NCI-H2196 (cell line): ENCODE results near the gene CA12.
"Not testable (repeated sequence)": the region's sequence is repeated elsewhere in the genome, so short reads cannot be mapped to it uniquely, and the experiment has no call there.

Experiments used
- DNase-seq: peaks from one replicate; lab custom pipeline; 2025; ENCODE audit not compliant: unreplicated experiment; lab: John Stamatoyannopoulos, UW

The CA12 gene

DNA sequence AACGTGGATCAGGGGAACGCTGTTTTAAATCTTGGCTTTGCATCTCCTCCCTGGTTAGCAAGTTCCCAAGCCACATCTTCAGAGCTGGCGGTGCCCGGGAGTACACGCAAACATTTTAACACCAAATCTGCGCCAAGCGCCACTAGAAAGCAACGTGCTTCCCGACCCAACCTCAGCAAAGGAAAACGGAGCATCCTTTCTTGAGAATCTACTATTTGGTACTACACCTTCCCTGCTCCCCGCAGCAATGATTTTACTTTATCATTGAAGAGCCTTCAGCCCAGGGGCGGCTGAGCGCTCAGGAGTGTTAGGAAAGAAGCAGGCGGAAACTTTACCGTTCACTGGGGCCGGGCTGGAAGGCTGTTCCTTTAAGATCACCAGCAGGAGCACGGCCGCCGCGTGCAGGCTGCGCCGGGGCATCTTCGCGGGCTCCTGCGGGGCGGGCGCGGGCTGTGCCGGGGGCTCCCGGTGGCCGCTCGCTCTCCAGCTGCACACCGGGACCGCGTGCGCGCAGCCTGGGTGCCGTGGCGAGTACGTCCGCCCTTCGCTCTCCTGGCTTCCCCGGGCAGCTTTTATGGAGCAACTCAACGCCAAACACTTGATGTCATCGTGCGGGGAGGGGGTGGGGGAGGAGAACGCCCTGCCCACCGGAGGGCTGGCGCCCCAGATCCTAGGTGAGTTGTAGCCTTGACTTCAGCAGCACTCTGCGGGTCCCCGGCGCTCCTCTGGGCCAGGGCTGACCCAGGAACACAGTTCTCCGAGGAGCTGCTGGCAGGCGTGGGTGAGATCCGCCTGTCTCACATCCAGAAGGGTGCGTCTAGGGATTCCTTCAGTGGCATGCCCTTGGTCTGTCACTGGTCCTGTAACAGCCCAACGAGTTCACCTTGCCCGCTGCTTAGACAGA lies at the start of gene CA12:
Gene CA12 (minus strand): TSS at position 546 of the 904 bp plus-strand sequence. CDS start 126 bp downstream, at position 420.
- no peak for DNase-seq

DNA sequence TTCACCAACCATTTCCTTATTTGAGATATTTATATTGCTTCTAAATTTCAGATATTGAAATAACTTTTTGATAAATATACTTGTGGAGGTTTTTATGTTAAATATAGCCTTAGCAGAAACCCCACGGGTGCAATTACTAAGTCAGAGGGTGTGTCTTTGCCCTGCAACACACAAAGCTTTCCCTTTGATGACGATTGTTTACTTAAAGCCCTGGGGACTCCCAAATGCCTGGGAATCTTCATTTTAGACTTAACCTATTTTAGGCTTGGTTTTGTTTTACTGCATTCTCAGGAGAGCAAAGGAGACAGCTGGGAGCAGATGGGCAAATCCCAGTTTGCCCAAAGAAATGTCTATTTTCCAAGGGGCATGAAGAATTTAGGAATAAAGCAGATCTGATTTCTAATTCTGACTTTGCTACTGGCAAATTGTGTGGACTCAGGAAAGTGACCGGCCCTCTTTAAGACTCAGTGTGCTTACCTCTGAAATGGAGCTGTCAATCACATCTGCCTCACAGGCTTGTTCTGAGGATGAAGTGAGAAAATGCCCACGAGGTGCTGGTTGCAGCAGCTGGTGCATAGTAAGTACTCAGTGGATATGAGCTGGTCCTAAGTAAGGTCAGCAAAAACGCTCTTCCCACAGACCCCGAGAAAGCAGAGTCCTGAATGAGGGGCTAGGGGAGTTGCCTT lies 49.3 kb upstream of the CA12 start:
- no peak for DNase-seq

DNA sequence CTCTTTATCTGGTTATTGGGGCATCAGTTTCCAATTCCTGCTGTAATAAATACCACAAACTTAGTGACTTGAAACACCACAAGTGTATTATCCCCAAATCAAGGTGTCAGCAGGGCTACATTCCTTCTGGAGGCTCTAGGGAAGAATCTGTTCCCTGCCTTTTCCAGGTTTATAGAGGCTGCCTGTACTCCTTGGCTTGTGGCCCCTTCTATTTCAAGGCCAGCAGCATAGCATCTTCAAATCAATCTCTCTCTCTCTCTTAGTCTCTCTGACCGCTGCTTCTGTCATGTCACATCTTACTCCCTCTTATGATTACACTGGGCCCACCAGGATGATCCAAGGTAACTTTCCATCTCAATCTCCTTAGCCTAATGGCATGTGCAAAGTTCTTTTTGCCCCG lies 44.9 kb upstream of the CA12 start:
- DNase-seq: no peak

DNA sequence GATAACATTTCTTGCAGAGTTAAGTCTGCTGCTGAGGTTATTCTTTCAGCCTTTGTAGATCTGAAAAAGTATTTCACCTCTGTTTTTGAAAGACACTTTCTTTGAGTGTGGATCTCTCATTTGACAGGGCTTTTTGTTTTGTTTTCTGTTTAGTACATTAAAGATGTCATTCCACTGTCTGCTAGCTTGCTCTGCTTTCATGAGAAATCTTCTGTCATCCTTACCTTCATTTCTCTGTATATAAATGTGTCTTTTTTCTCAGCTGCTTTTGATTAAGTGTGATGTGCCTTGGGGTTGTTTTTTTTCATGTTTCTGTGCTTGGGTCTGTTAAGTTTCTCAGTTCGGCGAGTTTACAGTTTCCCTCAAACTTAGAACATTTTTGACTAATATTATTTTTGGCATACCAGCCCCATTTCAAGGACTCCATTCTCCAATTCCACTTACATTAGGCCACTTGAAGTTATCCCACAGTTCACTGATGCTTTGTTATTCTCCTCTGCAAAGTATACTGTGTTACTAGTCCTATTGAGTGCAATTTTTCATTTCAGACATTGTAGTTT lies 43.9 kb upstream of the CA12 start:
- no peak for DNase-seq

DNA sequence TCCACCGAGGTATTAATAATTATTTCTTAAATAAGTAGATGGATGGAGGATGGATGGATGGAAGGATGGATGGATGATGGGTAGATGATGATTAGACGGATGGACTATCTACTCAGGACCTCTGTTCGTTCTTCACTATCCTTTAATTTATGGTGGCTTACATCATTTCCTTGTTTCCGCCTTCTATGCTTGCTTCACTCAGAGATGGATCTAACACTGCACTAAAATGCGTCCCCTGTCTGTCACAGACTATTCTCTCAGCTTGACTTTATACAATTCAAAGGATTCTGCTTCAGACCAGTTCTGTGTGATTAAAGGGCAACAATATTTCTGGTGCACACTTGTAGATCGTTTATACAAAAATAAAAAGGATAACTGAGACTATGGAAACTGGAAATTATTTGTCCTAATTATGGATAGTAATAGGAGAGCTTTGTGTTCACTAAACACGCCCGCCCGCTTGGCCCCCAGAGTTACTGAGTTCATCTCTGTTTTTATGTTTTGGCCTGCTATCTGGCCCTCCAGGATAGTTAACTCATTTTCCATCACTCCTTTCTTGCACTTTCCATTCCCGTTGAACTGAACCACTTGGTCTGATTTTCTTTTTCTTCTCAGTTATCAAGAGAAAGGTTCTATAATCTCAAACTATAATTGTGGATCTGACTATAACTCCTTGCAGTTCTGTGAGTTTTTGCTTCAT lies 41.4 kb upstream of the CA12 start:
- DNase-seq: no peak

DNA sequence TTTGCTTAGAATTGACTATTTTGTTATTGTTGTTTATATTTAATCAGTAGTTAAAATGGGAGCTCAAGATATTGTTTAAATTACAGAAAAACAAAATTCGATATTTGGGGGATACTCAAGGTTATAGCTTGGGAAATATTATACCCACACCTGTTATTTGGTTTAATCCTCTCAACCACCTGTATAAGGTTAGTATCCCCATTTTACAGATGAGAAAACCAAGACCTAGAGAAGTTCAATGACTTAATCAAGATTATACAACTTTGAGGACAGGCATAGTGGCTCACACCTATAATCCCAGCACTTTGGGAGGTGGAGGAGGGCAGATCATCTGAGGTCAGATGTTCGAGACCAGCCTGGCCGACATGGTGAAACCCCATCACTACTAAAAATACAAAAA lies 39.8 kb upstream of the CA12 start:
- DNase-seq: no peak

DNA sequence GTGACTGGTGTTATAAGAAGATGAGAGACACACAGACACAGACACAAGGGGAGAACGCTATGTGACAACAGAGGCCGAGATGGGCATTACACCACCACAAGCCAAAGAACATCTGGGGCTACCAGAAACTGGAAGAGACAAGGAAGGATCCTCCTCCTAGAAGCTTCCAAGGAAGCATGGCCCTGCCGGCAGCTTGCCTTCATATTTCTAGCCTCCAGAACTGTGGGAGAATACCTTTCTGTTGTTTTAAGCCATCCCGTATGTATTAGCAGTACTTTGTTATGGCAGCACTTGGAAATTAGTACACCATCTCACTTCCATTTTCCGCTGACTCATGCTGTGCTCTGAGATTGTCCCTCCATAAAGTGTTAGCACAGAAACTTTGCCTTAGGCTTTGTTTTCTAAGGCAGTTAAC lies 38.7 kb upstream of the CA12 start:
- DNase-seq: no peak

DNA sequence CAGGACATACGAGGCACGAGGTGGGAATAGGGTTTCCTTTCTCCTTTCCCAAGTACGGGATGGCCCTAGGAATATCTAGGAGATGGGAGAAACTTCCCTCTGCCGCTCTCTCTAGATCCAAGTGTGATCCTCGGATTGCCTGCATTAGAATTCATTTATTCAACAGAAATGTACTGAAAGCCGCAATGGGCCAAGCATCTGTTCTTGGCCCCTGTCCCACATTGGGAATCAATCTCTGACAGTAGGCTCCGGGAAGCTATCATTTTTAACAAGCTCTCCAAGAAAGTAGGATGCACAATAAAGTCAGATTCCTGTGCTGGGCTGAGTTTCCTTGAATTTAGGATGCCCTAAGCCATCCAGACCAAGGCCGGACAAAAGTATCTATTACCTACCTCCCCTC lies 37.2 kb upstream of the CA12 start:
- no peak for DNase-seq

DNA sequence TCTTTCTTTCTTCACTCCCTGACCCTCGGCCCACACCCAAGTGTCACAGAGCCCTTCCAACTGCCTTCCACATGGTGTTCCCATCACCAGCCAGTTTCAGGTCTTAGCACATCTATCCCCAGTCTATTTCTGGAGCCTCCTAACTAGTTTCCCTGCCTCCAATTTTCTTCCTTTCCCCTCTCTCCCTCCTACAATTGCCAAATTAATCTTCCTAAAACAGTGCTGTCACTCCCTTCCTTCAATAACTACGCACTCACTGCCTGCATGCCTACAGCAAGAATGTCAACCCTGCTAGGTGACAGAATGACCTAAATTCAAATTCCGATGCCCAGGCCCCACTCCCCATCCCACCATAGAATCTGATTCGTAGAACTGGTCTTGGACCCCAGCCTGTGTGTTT lies 36.1 kb upstream of the CA12 start:
- no peak for DNase-seq

DNA sequence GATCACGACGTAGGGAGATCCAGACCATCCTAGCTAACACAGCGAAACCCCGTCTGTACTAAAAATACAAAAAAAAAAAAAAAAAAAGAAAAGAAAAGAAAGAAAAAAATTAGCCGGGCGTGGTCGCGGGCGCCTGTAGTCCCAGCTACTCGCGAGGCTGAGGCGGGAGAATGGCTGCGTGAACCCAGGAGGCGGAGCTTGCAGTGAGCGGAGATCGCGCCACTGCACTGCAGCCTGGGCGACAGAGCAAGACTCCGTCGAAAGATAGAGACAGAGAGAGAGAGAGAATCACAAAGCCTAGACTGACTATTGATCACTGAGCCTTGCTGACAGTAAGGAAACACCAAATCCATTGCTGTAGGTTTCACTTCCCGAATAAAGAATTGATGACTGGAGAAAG lies 35.6 kb upstream of the CA12 start:
- DNase-seq: not testable (repeated sequence)

DNA sequence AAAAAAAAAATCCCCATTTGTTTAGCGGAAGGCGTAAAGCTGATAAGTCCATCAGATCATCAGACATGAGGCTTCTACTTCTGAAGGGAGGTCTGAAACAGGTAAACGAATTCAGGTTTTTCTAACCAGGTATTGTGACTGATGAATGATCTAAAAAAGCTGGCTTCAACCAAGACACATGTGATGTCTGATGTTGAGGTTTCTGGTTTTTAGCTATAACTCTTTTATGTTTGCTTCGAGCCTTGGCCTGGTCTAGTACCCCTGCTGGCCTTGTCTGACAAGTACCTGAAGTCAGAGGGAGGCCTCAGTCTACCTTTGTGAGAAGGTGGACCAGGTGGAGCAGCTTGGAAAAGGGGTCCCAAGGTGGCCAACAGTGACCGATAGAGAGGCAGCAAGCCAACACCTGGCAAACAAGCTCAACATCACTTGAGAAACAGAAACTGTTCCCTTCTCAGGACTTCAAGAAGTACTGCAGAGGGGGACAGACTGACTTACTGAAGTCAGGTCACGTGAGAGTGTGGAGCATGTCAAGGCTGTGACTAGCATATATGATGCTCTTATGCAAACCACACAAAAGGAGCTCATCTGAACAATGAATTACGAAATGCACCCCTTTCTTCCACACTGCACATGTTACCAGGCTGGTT lies 33.0 kb upstream of the CA12 start:
- DNase-seq: no peak

DNA sequence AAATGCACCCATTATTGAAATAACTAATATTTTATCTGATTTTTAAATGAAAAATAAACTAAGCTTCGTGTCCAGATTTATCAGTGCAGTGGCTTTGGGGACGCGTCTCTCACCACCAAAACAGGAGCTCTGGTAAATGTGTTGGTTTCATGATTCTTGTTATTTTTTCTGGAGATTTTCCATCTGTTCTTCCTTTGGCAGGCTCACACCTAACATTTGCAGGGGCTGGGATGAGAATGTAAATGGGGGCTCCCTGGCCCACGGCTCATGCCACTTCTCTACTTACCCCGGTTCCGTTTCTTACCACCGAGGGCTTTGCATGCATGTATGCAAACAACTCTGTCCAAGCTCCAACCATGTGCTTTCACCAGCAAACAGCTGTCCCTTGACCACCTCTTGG lies 30.9 kb upstream of the CA12 start:
- no peak for DNase-seq

DNA sequence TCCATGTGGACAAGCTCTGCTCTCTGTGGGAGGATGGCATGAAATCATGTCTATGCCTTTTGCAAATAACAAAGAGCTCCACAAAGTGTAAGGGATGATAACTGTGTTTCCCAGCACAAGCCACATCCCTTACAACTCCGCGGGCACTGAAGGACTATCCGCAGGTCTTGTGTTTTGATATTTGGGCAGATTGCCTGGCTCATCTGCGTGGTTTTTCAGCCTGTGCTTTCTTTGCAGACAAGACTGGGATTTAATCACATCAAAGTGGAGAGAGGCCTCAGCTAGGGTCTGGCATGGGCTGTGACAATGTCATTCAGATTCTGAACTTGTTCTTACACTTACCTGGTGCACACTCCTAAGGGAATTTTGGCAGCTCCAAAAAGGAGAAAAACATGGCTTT lies 30.2 kb upstream of the CA12 start:
- DNase-seq: no peak

DNA sequence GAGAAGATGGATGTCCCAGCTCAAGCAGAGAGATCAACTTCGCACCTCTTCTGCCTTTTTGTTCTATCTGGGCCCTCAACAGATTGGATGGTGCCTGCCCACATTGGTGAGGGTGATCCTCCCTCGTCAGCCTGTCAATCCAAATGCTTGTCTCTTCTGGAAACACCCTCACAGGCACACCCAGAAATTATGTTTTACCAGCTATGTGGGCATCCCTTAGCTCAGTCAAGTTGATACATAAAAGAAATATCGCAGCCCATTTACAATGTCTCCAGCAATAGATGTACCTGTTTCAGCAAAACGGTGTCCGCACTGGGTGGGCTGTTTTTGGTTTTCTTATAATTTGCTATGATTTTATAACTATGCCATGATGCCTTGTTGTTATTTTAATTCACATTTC lies 27.5 kb upstream of the CA12 start:
- no peak for DNase-seq

DNA sequence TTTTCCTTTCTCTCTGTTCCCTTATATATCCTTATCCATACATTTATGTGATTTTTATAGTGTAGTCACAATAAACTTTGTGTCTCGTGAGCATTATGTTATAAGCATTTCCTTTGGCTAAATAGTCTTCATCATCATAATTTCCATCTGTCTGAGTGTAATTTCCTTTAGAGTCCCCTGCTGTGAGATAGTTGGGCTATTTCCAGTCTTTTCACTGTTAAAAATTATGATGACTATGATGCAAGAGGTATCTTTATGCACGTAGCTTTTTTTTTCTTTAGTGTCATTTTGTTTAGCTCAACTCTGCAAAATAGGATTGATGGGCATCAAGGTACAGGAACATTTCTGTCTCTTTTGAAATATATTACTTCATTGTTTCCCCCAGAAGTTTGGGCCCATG lies 26.9 kb upstream of the CA12 start:
- no peak for DNase-seq

DNA sequence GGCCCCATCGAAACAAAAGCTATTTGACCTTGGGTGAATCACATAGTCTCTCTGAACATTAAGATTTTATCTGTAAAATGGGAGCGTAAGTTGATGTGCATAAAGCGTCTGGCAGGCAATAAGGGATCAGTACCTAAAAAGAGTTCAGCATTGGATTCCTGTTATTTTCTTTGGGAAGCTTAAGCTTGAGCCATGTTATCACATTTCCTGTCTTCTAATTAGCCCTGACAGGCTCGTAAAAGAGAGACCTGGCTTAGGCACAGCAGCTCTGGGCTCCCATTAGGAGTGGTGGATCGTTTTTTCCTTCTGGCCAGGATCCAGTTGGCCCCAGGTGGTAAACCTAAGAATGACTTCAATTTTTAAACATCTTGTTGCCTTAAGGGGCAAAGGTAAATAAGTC lies 26.0 kb upstream of the CA12 start:
- peak; percentile 55 for DNase-seq

DNA sequence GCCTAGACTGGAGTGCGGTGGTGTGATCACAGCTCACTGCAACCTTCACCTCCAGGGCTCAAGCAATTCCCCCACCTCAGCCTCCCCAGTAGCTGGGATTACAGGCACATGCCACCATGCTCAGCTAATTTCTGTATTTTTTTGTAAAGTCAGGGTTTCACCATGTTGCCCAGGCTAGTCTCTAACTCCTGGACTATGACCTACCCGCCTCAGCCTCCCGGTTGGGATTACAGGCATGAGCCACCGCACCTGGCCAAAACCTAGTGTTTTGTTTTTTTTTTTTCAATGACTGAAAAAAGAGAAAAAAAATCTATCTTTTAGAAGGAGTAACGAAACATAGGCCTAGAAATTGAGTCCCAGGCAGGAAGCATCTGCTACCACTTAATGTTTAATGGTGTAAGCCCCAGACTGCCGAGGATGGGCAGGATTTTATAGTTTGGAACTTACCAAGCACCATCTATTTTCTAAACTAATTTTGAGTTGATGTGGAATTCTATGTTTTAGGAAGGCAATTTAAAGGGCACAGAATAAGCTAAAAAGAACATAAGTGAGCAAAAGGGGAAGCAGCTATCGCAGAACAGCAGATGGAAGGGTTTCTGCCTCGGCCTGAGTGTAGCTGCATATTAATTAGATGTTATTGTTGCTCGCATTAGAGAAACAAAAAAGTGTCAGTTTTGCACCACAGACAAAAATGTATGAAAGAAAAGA lies 24.2 kb upstream of the CA12 start:
- DNase-seq: no peak

DNA sequence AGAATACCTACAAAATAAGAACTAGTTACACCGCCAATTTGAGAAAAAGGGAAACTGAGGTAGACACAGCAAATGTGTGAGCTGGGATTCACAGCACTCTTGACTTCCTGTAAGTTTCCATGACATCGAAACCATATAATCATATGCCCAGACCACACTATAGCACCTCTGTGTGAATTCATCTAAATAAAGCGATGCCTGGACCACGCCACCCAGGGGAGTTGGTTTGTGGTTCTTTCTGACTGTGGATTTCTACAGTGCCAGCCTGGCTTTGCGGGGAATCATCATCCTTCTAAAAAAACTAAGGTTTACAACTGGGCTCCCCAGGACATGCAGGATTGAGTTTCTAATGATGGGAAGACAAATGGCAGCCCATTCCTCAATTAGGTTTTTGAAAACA lies 23.5 kb upstream of the CA12 start:
- no peak for DNase-seq

DNA sequence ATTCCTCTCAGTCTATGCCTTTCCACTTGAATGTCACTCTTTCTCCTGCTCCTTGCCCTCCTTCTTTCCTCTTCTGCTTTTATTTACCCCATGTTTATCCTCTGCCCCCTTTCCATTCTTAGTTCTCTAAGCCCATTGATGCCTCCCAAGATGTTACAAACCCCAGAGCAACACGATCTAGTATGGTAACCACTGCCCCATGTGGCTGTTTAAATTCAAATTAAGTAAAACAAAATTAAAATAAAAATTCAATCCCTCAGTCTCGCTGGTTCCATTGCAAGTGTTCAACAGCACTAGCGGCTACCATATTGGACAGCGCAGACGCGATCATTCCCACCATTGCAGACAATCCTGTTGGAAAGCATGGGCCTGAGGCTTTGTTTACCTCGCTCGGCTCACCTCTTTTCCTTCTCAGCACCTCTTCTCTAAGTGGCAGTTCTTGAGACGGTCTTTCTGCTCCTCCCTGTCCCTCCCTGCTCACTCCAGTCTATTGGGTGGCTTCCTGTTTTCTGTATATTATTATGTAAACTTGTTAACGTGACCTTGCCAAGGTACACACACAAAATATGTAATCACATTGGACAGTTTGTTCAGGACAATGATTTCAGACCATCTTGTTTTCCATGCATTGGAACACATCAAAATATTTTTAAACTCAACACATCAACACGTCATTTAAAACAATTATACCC lies 21.8 kb upstream of the CA12 start:
- DNase-seq: no peak
